A549 (cell line): ENCODE measurements around the gene PLXNB2. TPM values are rescaled to one million over a fixed set of nuclear protein-coding genes. Genes with fewer than 3 reads are reported as not detected.

Source experiments
- ATAC-seq, 2 experiments: fragments of 200-7000 bp in 1 of 2; fragments of >200 bp in 1 of 2; cut with Nextera tagmentation in 1 of 2; cut with Tn5 transposase in 1 of 2; 3 replicates each; pipeline versions ENCODE4 v1.8.0 to v1.9.1; 2018 to 2020; ENCODE audit warnings: mild to moderate bottlenecking in 1 of 2, moderate library complexity in 1 of 2
- CTCF ChIA-PET: fragments of 300-600 bp; sonication (Branson Sonifier 250); formaldehyde crosslinking; extraction: SDS; loops from one replicate; lab custom pipeline; 2021; ENCODE audit warnings: antibody characterized with exemption, inconsistent platforms; lab: Yijun Ruan, JAX
- POLR2A ChIA-PET: fragments of 350-600 bp; formaldehyde crosslinking; extraction: SDS; loops from one replicate; lab custom pipeline; 2021; ENCODE audit warnings: antibody characterized with exemption, inconsistent platforms; lab: Yijun Ruan, JAX
- DNase-seq, 2 experiments: peaks; one replicate each; pipeline versions ENCODE4 v3.0.0 to v3.0.0-alpha.2; 2011 to 2016; ENCODE audit warnings: low read depth in 1 of 2, low spot score in 1 of 2
- FAIRE-seq: peaks from 2 replicates; lab custom pipeline; 2011; peaks lifted over from hg19 to GRCh38; lab: Jason Lieb, UNC
- H3K27ac ChIP-seq, 2 experiments: fragments of >200 bp; sonication (Bioruptor Twin); formaldehyde crosslinking; 3 replicates each; pipeline ENCODE4 v1.5.1; 2016 to 2017
- H3K4me1 ChIP-seq: fragments of >200 bp; sonication (Bioruptor Twin); formaldehyde crosslinking; 3 replicates; pipeline ENCODE4 v1.6.1; 2016
- H3K4me2 ChIP-seq: fragments of >200 bp; sonication (Bioruptor Twin); formaldehyde crosslinking; 3 replicates; pipeline ENCODE4 v1.6.1; 2016
- H3K4me3 ChIP-seq: fragments of >200 bp; sonication (Bioruptor Twin); formaldehyde crosslinking; 3 replicates; pipeline ENCODE4 v1.5.1; 2016
- H3K9me3 ChIP-seq: fragments of >200 bp; sonication (Bioruptor Twin); formaldehyde crosslinking; 3 replicates; pipeline ENCODE4 v1.6.1; 2016
- BCL3 ChIP-seq: fragments of >200 bp; sonication (Bioruptor Twin); formaldehyde crosslinking; IDR thresholded peaks from 3 replicates; pipeline ENCODE4 v1.6.1; 2016
- BHLHE40 ChIP-seq: IDR thresholded peaks from 2 replicates; pipeline ENCODE4 v1.6.1; 2012; ENCODE audit warnings: low read depth, low read length, inconsistent platforms
- CBX2 ChIP-seq: fragments of 200-600 bp; sonication (generic); IDR thresholded peaks from 2 replicates; pipeline ENCODE4 v1.6.1; 2016; ENCODE audit warnings: low read depth, mild to moderate bottlenecking, borderline replicate concordance
- CEBPB ChIP-seq, 2 experiments: fragments of >200 bp in 1 of 2; sonication (Bioruptor Twin) in 1 of 2; formaldehyde crosslinking in 1 of 2; IDR thresholded peaks; 2 replicates each; pipeline ENCODE4 v1.6.1; 2012 to 2016
- EHF ChIP-seq: fragments of 250-450 bp; sonication (Bioruptor Pico); IDR thresholded peaks from 2 replicates; pipeline ENCODE4 v1.5.0; 2020; ENCODE audit warnings: mild to moderate bottlenecking
- ELK1 ChIP-seq: fragments of 150-350 bp; IDR thresholded peaks from 2 replicates; pipeline ENCODE4 v1.6.1; 2014; ENCODE audit warnings: low read depth, mild to moderate bottlenecking, low read length
- EP300 ChIP-seq, 2 experiments: fragments of >200 bp; sonication (Bioruptor Twin); formaldehyde crosslinking; IDR thresholded peaks; 2 replicates in 1 of 2; 3 replicates in 1 of 2; pipeline ENCODE4 v1.6.1; 2016 to 2017
- ESRRA ChIP-seq: fragments of 150-350 bp; IDR thresholded peaks from 2 replicates; pipeline ENCODE4 v1.6.1; 2014; ENCODE audit warnings: mild to moderate bottlenecking, low read length, borderline replicate concordance
- FOSL2 ChIP-seq, 2 experiments: fragments of 450-650 bp in 1 of 2; fragments of >200 bp in 1 of 2; sonication (Bioruptor Twin) in 1 of 2; formaldehyde crosslinking; IDR thresholded peaks; 2 replicates each; pipeline versions ENCODE4 v1.5.0 to v1.6.1; 2016 to 2020; ENCODE audit warnings: mild to moderate bottlenecking in 1 of 2, moderate library complexity in 1 of 2
- GATA3 ChIP-seq: IDR thresholded peaks from 2 replicates; pipeline ENCODE4 v1.6.1; 2012; ENCODE audit warnings: borderline replicate concordance
- HDAC2 ChIP-seq: fragments of 200-600 bp; sonication (generic); IDR thresholded peaks from 2 replicates; pipeline ENCODE4 v1.6.1; 2016
- HES2 ChIP-seq: fragments of >200 bp; sonication (Bioruptor Twin); formaldehyde crosslinking; IDR thresholded peaks from 2 replicates; pipeline ENCODE4 v1.6.1; 2016
- HOXA7 ChIP-seq: fragments of 250-450 bp; sonication (Bioruptor Pico); IDR thresholded peaks from 2 replicates; pipeline ENCODE4 v1.5.0; 2020; ENCODE audit warnings: mild to moderate bottlenecking, moderate library complexity
- HOXB13 ChIP-seq: fragments of 250-450 bp; sonication (Bioruptor Pico); IDR thresholded peaks from 2 replicates; pipeline ENCODE4 v1.5.0; 2020; ENCODE audit warnings: low read depth, mild to moderate bottlenecking, moderate library complexity
- NPAS2 ChIP-seq: fragments of 250-450 bp; sonication (Bioruptor Pico); IDR thresholded peaks from 2 replicates; pipeline ENCODE4 v1.8.0; 2022; ENCODE audit warnings: mild to moderate bottlenecking, moderate library complexity, borderline replicate concordance
- NR3C1 ChIP-seq: fragments of >200 bp; sonication (Bioruptor Twin); formaldehyde crosslinking; IDR thresholded peaks from 3 replicates; pipeline ENCODE4 v1.6.1; 2017
- PBX3 ChIP-seq: IDR thresholded peaks from 2 replicates; pipeline ENCODE4 v1.6.1; 2012
- PHF8 ChIP-seq: fragments of 200-600 bp; sonication (generic); IDR thresholded peaks from 2 replicates; pipeline ENCODE4 v1.6.1; 2016; ENCODE audit warnings: low read depth, mild to moderate bottlenecking, antibody characterized with exemption, moderate library complexity, borderline replicate concordance
- RAD21 ChIP-seq, 2 experiments: fragments of >200 bp in 1 of 2; sonication (Bioruptor Twin) in 1 of 2; formaldehyde crosslinking in 1 of 2; IDR thresholded peaks in 1 of 2; conservative IDR thresholded peaks in 1 of 2; 2 replicates in 1 of 2; 3 replicates in 1 of 2; pipeline ENCODE4 v1.6.1; 2012 to 2018; ENCODE audit warnings: inconsistent platforms in 1 of 2
- TFCP2L1 ChIP-seq: fragments of 250-450 bp; sonication (Bioruptor Pico); IDR thresholded peaks from 2 replicates; pipeline ENCODE4 v1.5.0; 2021; ENCODE audit warnings: mild to moderate bottlenecking
- TP53 ChIP-seq: fragments of 250-450 bp; sonication (Bioruptor Pico); IDR thresholded peaks from 2 replicates; pipeline ENCODE4 v1.5.0; 2021; ENCODE audit warnings: mild to moderate bottlenecking, moderate library complexity
- ZFP36 ChIP-seq: fragments of 450-650 bp; IDR thresholded peaks from 2 replicates; pipeline ENCODE4 v1.6.1; 2014; ENCODE audit warnings: borderline replicate concordance; ENCODE audit not compliant: partially characterized antibody
- ZSCAN20 ChIP-seq: fragments of 250-450 bp; sonication (Bioruptor Pico); IDR thresholded peaks from 2 replicates; pipeline ENCODE4 v1.8.0; 2022; ENCODE audit warnings: mild to moderate bottlenecking, moderate library complexity
- WGBS: methylation state at CpG from one replicate; pipeline ENCODE4 v1.1.6; 2017; ENCODE audit errors: missing lambda C conversion rate; 5-methylcytosine and 5-hydroxymethylcytosine counted together
- polyA plus RNA-seq, 4 experiments: library from polyadenylated mRNA; depleted of rRNA in 3 of 4; stranded (reverse); fragments of >200 nt; fragmentation: RNase III in 1 of 4; extraction: RNeasy Plus Mini Kit Qiagen cat#74134 plus additional on column Dnase treatment in 1 of 4; gene quantifications; 2 replicates in 3 of 4; 3 replicates in 1 of 4; pipeline ENCODE4 v1.2.3, GENCODE V29; 2011 to 2017

Gene PLXNB2
- polyA plus RNA-seq, 2 of the 4 experiments (the other 2 are of a cell fraction): 24.6 to 64.4 TPM

GRCh38 chr22:50293441-50294318, 13.8 kb downstream of the PLXNB2 start:
- peaks cover 48% of the 10 kb centered on the region for H3K4me1 ChIP-seq
- no peaks in the 10 kb centered on the region for H3K9me3 ChIP-seq
- peak in 1 of 2 experiments; percentile 62 for DNase-seq
- CTCF ChIA-PET: interaction anchor here (0.8 to 5.2 kb wide), 11 partner anchors 9 to 327 kb away, joined by 3 to 35 read pairs (median 4); partner anchors contain the start of gene DENND6B
- peak overlapping the region; percentile 35 for H3K4me3 ChIP-seq
- POLR2A ChIA-PET: interaction anchor here (0.6 to 2.4 kb wide), 5 partner anchors 11 to 180 kb away, joined by 3 to 11 read pairs (median 3); no protein-coding TSS in a partner anchor
- H3K4me2 ChIP-seq: peak overlapping the region; percentile 92
- TF ChIP-seq PBX3 (0 out of 2 replicates have a peak, but pooled peaks have one; percentile 31), HOXA7 (CRISPR knock-in tag) (no peak)
- peak; percentile 71 to 84 for ATAC-seq
- 21% methylated on average over 3 of the region's 42 CpGs for WGBS
- FAIRE-seq: no peak
- H3K27ac ChIP-seq: peak overlapping the region; percentile 92 to 94

- DNase-seq (no peak), FAIRE-seq (no peak), ATAC-seq (peak; percentile 32 to 60)
- POLR2A ChIA-PET: interaction anchor here (0.6 to 2.4 kb wide), 4 partner anchors 10 to 30 kb away, joined by 3 to 11 read pairs (median 3); no protein-coding TSS in a partner anchor
- peak overlapping the region; percentile 92 to 94 for H3K27ac ChIP-seq
- no CpG with 5 or more reads among the region's 29 CpGs for WGBS
- peak overlapping the region; percentile 35 for H3K4me3 ChIP-seq
- H3K4me2 ChIP-seq: peak overlapping the region; percentile 92
- CTCF ChIA-PET: interaction anchor here (1.0 to 5.2 kb wide), 6 partner anchors 14 to 50 kb away, joined by 4 to 35 read pairs (median 5); partner anchors contain the start of genes DENND6B and PLXNB2
- no peaks in the 10 kb centered on the region for H3K9me3 ChIP-seq
- no peak for TF ChIP-seq FOSL2 (IDR thresholded peaks at IDR 0.05)
- no peak for TF ChIP-seq FOSL2 (CRISPR knock-in tag; IDR thresholded peaks at IDR 0.05)
- TF ChIP-seq ESRRA: no peak
- TF ChIP-seq BCL3: no peak
- TF ChIP-seq HOXB13 (CRISPR knock-in tag): no peak
- TF ChIP-seq NPAS2: no peak
- TF ChIP-seq ELK1: no peak
- TF ChIP-seq ZSCAN20 (CRISPR knock-in tag): no peak
- TF ChIP-seq BHLHE40: no peak
- TF ChIP-seq NR3C1: no peak
- TF ChIP-seq EHF (CRISPR knock-in tag): no peak
- no peak for TF ChIP-seq CBX2
- no peak for TF ChIP-seq ZFP36
- peaks cover 43% of the 10 kb centered on the region for H3K4me1 ChIP-seq
Measured at GRCh38 chr22:50292643-50293440, 14.6 kb downstream of the PLXNB2 start.

- Histone ChIP-seq H3K4me1 (peaks cover 25% of the 10 kb centered on the region), H3K4me2 (no peak overlapping the region), H3K27ac (no peak overlapping the region), H3K9me3 (no peaks in the 10 kb centered on the region), H3K4me3 (no peak overlapping the region)
- CTCF ChIA-PET: interaction anchor here (0.9 to 5.2 kb wide), 5 partner anchors 14 to 52 kb away, joined by 3 to 35 read pairs (median 4); no protein-coding TSS in a partner anchor
- FAIRE-seq (no peak), DNase-seq (no peak), ATAC-seq (no peak)
- 96% methylated on average over 9 of the region's 37 CpGs for WGBS
- TF ChIP-seq GATA3: no peak
- TF ChIP-seq CBX2: no peak
- no peak for TF ChIP-seq HES2
- no peak for TF ChIP-seq PHF8
- TF ChIP-seq EP300 (IDR thresholded peaks at IDR 0.05): no peak
- TF ChIP-seq BCL3: no peak
- TF ChIP-seq TFCP2L1: no peak
- TF ChIP-seq NR3C1: no peak
- no peak for TF ChIP-seq CEBPB (IDR thresholded peaks at IDR 0.05)
- no peak for TF ChIP-seq HOXA7 (CRISPR knock-in tag)
- no peak for TF ChIP-seq RAD21 (conservative IDR thresholded peaks at IDR 0.05 in 1 of 2, IDR thresholded peaks at IDR 0.05 in 1 of 2)
- TF ChIP-seq TP53 (CRISPR knock-in tag): no peak
- no peak for TF ChIP-seq FOSL2 (IDR thresholded peaks at IDR 0.05)
- TF ChIP-seq FOSL2 (CRISPR knock-in tag; IDR thresholded peaks at IDR 0.05): no peak
- no peak for TF ChIP-seq HDAC2
- POLR2A ChIA-PET: no interaction called here
Measured at GRCh38 chr22:50289942-50290630, 17.4 kb downstream of the PLXNB2 start.
